Kidney (tissue), 14 donors: ENCODE results near the gene POLR3GL. TPM values are rescaled to one million over a fixed set of nuclear protein-coding genes. Genes with fewer than 3 reads are reported as not detected.

Experiments used
- DNase-seq, 5 donors: peaks; one replicate each; pipeline ENCODE4 v3.0.0-alpha.2; 2013 to 2020
- FAIRE-seq: peaks from 2 replicates; lab custom pipeline; 2012; peaks lifted over from hg19 to GRCh38; lab: Jason Lieb, UNC
- H3K27ac ChIP-seq, 2 donors: one replicate each; pipeline ENCODE4 v1.7.0; 2013; ENCODE audit warnings: low read depth in 2 of 2, low read length in 2 of 2, inconsistent platforms in 1 of 2
- H3K27me3 ChIP-seq: one replicate; pipeline ENCODE4 v1.7.1; 2013; ENCODE audit warnings: low read length, inconsistent platforms; ENCODE audit not compliant: control insufficient read depth, insufficient read depth
- H3K36me3 ChIP-seq, 3 donors: one replicate each; pipeline versions ENCODE4 v1.7.0 to v1.7.1; 2013; ENCODE audit warnings: low read length in 3 of 3, control low read depth in 1 of 3, inconsistent platforms in 1 of 3; ENCODE audit not compliant: insufficient read depth in 3 of 3, control insufficient read depth in 2 of 3
- H3K4me1 ChIP-seq, 3 donors: one replicate each; pipeline versions ENCODE4 v1.7.0 to v1.7.1; 2013; ENCODE audit warnings: low read length in 3 of 3, inconsistent platforms in 1 of 3, low read depth in 1 of 3; ENCODE audit not compliant: control insufficient read depth in 2 of 3, insufficient read depth in 2 of 3
- H3K4me3 ChIP-seq, 3 donors: one replicate each; pipeline versions ENCODE4 v1.7.0 to v1.8.1; 2013; ENCODE audit warnings: low read length in 3 of 3, control low read depth in 1 of 3, inconsistent platforms in 1 of 3
- H3K9ac ChIP-seq, 3 donors: one replicate each; pipeline versions ENCODE4 v1.7.0 to v1.7.1; 2013; ENCODE audit warnings: low read length in 3 of 3, control low read depth in 1 of 3, inconsistent platforms in 1 of 3
- H3K9me3 ChIP-seq, 3 donors: one replicate each; pipeline versions ENCODE4 v1.7.0 to v1.7.1; 2013; ENCODE audit warnings: low read length in 3 of 3, control low read depth in 1 of 3, inconsistent platforms in 1 of 3; ENCODE audit not compliant: control insufficient read depth in 2 of 3, insufficient read depth in 1 of 3
- CTCF ChIP-seq: IDR thresholded peaks from 3 replicates; pipeline ENCODE4 v1.5.1; 2012; ENCODE audit warnings: mild to moderate bottlenecking, moderate library complexity, borderline replicate concordance; ENCODE audit not compliant: insufficient read depth; ENCODE audit errors: extremely low read depth
- intact Hi-C: fragments of 100-400 bp; cut with DNase I; formaldehyde crosslinking; loops from one replicate; pipeline ENCODE4 v1.11.1; 2022
- polyA plus RNA-seq: library from polyadenylated mRNA; stranded (reverse); fragments of 350-450 nt; fragmentation: Illumina TruSeq; extraction: RNeasy Lipid Tissue Mini Kit (QIAGEN cat#74804); gene quantifications from one replicate; pipeline ENCODE4 v1.2.3, GENCODE V29; 2014; ENCODE audit warnings: low read depth, low replicate concordance; ENCODE audit not compliant: insufficient read depth
- total RNA-seq: library from RNA; stranded (reverse); fragmentation: NEBNext Ultra II Directional; extraction: Animal tissue kit (Norgen Biotek cat#: 25700); gene quantifications from one replicate; pipeline ENCODE4 v1.2.1, GENCODE V29; 2021
- donor health status: control.
- donor health status: control.
- donor health status: control.
- donor health status: control.
- donor health status: control.
- donor health status: DM: yes; HTN: yes; CAD: no.
- donor health status: Normal renal cell carcinoma (clear cell type).

The POLR3GL gene
- total and polyA plus RNA-seq, 2 donors from 2014 or later, result 19.0 to 45.6 TPM

DNA sequence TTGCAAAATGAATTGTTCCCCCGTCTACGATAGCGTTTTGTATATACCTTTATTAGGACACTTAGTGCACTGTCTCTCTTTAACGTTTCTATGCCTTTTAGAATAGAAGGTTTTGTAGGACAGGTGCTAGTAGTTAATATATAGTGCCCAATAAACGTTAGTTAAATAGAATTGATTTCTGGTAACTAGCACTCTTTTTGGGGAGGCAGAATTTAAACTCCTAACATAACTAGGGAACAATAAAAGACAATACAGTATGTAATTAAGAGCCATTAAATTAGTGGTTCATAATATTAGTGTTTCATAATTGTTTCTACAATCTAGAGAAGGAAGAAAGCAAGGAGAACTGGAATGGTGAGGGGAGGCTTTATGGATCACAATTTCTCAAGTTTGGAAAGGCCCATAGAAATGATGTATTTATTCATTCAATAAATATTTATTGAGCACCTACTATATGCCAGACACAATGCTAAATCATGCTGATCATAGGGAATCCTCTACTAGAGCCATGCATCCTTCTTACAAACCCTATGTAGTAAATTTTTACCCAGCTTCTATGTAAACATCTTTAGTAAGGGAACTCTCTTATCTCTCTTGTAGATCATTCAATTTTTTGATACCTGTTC is 742 bp downstream of the POLR3GL start:
- Histone ChIP-seq H3K27me3 (no peaks in the 10 kb centered on the region), H3K27ac (peak overlapping the region in 1 of 2 donors; percentile 88), H3K9ac (peak overlapping the region; percentile 75 to 92 (median 83)), H3K4me1 (peaks cover 2 to 27% (median 4%) of the 10 kb centered on the region in 3 donors), H3K36me3 (no peaks in the 10 kb centered on the region), H3K4me3 (peak overlapping the region; percentile 81 to 91 (median 85)), H3K9me3 (peaks cover 0 to 4% (median 0%) of the 10 kb centered on the region in 3 donors)
- DNase-seq, result no peak
- no peak for TF ChIP-seq CTCF
- intact Hi-C loops, result loop anchor here (5.0 kb wide), 1 partner anchor 118 kb away; the partner anchor contains the start of gene NUDT17
- no peak for FAIRE-seq

DNA sequence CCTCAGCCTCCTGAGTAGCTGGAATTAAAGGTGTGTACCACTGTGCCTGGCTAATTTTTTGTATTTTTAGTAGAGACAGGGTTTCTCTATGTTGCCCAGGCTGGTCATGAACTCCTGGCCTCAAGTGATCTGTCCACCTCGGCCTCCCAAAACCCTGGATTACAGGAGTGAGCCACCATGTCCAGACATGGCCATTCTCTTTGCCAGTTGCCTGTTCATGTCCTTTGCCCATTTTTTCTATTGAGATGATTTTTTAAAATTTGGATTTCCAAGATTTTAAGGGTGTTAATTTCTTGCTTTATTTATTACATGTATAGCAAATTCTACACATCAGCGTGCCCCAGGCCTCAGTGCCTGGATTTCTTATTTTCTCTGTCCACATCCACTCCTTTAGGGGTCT is 2.8 kb downstream of the POLR3GL start:
- no peak for DNase-seq
- Histone ChIP-seq H3K4me1 (peaks cover 2 to 15% (median 4%) of the 10 kb centered on the region in 3 donors), H3K27ac (no peak overlapping the region), H3K9me3 (peaks cover 0 to 4% (median 0%) of the 10 kb centered on the region in 3 donors), H3K36me3 (no peaks in the 10 kb centered on the region), H3K9ac (no peak overlapping the region), H3K27me3 (no peaks in the 10 kb centered on the region), H3K4me3 (no peak overlapping the region)
- intact Hi-C loops, result loop anchor here (5.0 kb wide), 1 partner anchor 120 kb away; the partner anchor contains the start of gene NUDT17
- no peak for FAIRE-seq
- no peak for TF ChIP-seq CTCF

- Histone ChIP-seq H3K27ac (no peak overlapping the region), H3K27me3 (no peaks in the 10 kb centered on the region), H3K9me3 (peaks cover 0 to 1% (median 0%) of the 10 kb centered on the region in 3 donors), H3K4me1 (peaks cover 0 to 4% (median under 1%) of the 10 kb centered on the region in 3 donors), H3K9ac (no peak overlapping the region), H3K36me3 (no peaks in the 10 kb centered on the region), H3K4me3 (no peak overlapping the region)
- DNase-seq, result no peak
- no peak for TF ChIP-seq CTCF
- intact Hi-C loops, result loop anchor here (5.0 kb wide), 1 partner anchor 45 kb away; no protein-coding TSS in a partner anchor
- no peak for FAIRE-seq
These were observed 8.1 kb downstream of the POLR3GL start for GRCh38 chr1:145972580-145972979.
